Skeletal muscle tissue (tissue), 4 donors: Measurements from ENCODE around the gene AMMECR1L. TPM values are rescaled to one million over a fixed set of nuclear protein-coding genes. Genes with fewer than 3 reads are reported as not detected.
A peak's percentile ranks its signal among the peaks of the same experiment; 100 is the strongest.
"Not testable (repeated sequence)": the region's sequence is repeated elsewhere in the genome, so short reads cannot be mapped to it uniquely, and the experiment has no call there.

Source experiments
- H3K27ac ChIP-seq: one replicate; pipeline ENCODE4 v1.7.0; 2013; ENCODE audit warnings: mild to moderate bottlenecking, low read depth, low read length, inconsistent platforms
- H3K27me3 ChIP-seq, 3 donors: one replicate each; pipeline ENCODE4 v1.7.0; 2013; ENCODE audit warnings: low read length in 3 of 3; ENCODE audit not compliant: control insufficient read depth in 3 of 3, insufficient read depth in 3 of 3
- H3K36me3 ChIP-seq, 3 donors: one replicate each; pipeline ENCODE4 v1.7.0; 2013; ENCODE audit warnings: low read length in 3 of 3; ENCODE audit not compliant: control insufficient read depth in 3 of 3, insufficient read depth in 3 of 3
- H3K4me1 ChIP-seq, 3 donors: one replicate each; pipeline ENCODE4 v1.7.0; 2013; ENCODE audit warnings: low read length in 3 of 3, mild to moderate bottlenecking in 3 of 3; ENCODE audit not compliant: control insufficient read depth in 3 of 3, insufficient read depth in 3 of 3
- H3K4me3 ChIP-seq, 3 donors: one replicate each; pipeline ENCODE4 v1.7.0; 2013; ENCODE audit warnings: low read length in 3 of 3
- H3K9ac ChIP-seq, 3 donors: one replicate each; pipeline ENCODE4 v1.7.0; 2013; ENCODE audit warnings: low read length in 3 of 3, mild to moderate bottlenecking in 3 of 3, moderate library complexity in 2 of 3, low read depth in 1 of 3
- H3K9me3 ChIP-seq, 3 donors: one replicate each; pipeline ENCODE4 v1.7.0; 2013; ENCODE audit warnings: low read length in 3 of 3; ENCODE audit not compliant: control insufficient read depth in 3 of 3
- total RNA-seq: library from RNA; depleted of rRNA; stranded (reverse); fragments of >200 nt; gene quantifications from one replicate; pipeline ENCODE4 v1.2.3, GENCODE V29; 2014
- donor health status: Osteomylitis.

The AMMECR1L gene
- total RNA-seq, 1 donor from 2014 or later, result 9.9 TPM

DNA sequence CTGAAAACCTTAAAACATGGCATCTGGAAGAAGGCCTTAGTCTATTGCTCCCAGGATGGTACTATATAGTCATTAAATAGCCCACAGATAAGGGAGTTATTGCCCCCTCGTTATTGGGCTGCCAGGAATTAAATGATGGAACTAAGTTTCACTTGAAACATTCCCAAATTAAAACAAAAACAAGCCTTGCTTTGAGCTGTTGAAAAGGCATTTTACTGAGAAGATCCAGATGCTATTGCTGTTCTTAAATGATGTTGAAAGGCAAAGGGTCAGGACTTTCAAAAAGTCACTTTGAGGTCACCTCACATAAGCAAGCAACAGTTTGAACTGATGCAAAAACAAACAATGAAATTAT, 2.0 kb upstream of the AMMECR1L start:
- peaks cover 3 to 7% (median 7%) of the 10 kb centered on the region in 3 donors for H3K36me3 ChIP-seq
- peak overlapping the region; percentile 80 for H3K27ac ChIP-seq
- H3K9ac ChIP-seq, result peak overlapping the region; percentile 13 to 75 (median 72)
- H3K4me1 ChIP-seq, result peaks cover 21 to 24% (median 24%) of the 10 kb centered on the region in 3 donors
- H3K4me3 ChIP-seq, result peak overlapping the region in 2 of 3 donors; percentile 34 to 37
- H3K27me3 ChIP-seq, result no peaks in the 10 kb centered on the region
- no peaks in the 10 kb centered on the region for H3K9me3 ChIP-seq

- no peaks in the 10 kb centered on the region for H3K9me3 ChIP-seq
- peak overlapping the region; percentile 34 to 49 (median 37) for H3K4me3 ChIP-seq
- H3K4me1 ChIP-seq, result peaks cover 21 to 24% (median 24%) of the 10 kb centered on the region in 3 donors
- peaks cover 3 to 12% (median 9%) of the 10 kb centered on the region in 3 donors for H3K36me3 ChIP-seq
- peak overlapping the region; percentile 13 to 75 (median 72) for H3K9ac ChIP-seq
- peak overlapping the region; percentile 80 for H3K27ac ChIP-seq
- no peaks in the 10 kb centered on the region for H3K27me3 ChIP-seq
Measured at GRCh38 chr2:127887082-127887775, 1.5 kb upstream of the AMMECR1L start.

GRCh38 chr2:127886593-127886935, 808 bp upstream of the AMMECR1L start:
- Histone ChIP-seq H3K36me3 (peaks cover 3 to 12% (median 9%) of the 10 kb centered on the region in 3 donors), H3K9ac (peak overlapping the region; percentile 72 to 76 (median 74)), H3K4me1 (peaks cover 21 to 24% (median 24%) of the 10 kb centered on the region in 3 donors), H3K27ac (peak overlapping the region; percentile 80), H3K4me3 (peak overlapping the region; percentile 63 to 74 (median 73))
- not testable (repeated sequence) for H3K9me3 ChIP-seq, H3K27me3 ChIP-seq

DNA sequence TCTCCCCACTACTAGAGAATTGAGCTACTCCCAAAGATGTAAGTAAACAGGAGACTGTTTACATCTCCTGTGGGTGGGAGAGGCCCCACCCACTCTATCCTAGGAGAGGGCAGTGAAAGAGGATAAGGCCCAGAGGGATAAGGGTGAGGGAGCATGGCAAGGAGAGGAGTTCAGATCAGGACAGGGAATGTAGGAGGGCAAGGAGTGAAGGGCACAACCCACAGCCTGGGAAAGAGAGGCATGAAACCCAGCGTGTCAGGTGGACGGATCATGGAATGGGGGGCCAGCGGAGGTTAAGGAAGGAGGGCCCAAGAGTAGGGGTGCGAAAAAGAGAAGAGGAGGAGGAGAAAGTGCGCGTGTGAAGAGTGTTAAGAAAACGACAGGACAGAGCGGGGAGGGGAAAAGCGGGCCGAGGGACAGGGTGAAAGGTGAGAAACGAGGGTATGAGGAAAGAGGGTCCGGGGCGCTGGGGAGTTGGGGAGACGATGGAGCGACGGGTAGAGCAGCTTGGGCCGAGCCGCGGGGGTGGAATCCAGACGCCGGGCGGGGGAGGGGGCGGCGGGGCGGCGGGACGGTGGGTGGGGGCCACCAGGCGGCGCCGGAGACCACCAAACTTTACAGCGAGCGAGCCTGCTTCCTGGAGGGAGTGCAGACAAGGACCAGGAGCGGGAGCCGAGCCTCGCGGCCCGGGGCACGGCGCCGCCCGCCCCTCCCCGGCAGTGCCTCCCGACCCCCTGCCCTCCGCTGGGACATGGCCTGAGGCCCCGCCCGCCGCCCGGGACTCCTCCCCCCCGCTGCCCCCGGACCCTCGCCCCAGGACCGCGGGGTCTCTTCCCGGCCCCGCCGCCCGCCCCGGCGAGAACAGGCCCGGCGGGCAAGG, 655 bp downstream of the AMMECR1L start:
- H3K4me3 ChIP-seq, result peak overlapping the region; percentile 63 to 69 (median 67)
- peaks cover 3 to 20% (median 14%) of the 10 kb centered on the region in 3 donors for H3K36me3 ChIP-seq
- H3K9me3 ChIP-seq, H3K27me3 ChIP-seq: not testable (repeated sequence)
- peaks cover 21 to 27% (median 24%) of the 10 kb centered on the region in 3 donors for H3K4me1 ChIP-seq
- H3K27ac ChIP-seq, result peak overlapping the region; percentile 56
- peak overlapping the region; percentile 48 to 73 (median 60) for H3K9ac ChIP-seq

GRCh38 chr2:127884436-127884835, 1.3 kb downstream of the AMMECR1L start:
- H3K27ac ChIP-seq, result peak overlapping the region; percentile 56
- H3K4me1 ChIP-seq, result peaks cover 21 to 27% (median 24%) of the 10 kb centered on the region in 3 donors
- H3K9me3 ChIP-seq, result no peaks in the 10 kb centered on the region
- peaks cover 7 to 20% (median 14%) of the 10 kb centered on the region in 3 donors for H3K36me3 ChIP-seq
- H3K27me3 ChIP-seq, result no peaks in the 10 kb centered on the region
- H3K4me3 ChIP-seq, result peak overlapping the region; percentile 63 to 69 (median 67)
- peak overlapping the region; percentile 48 to 73 (median 60) for H3K9ac ChIP-seq

DNA sequence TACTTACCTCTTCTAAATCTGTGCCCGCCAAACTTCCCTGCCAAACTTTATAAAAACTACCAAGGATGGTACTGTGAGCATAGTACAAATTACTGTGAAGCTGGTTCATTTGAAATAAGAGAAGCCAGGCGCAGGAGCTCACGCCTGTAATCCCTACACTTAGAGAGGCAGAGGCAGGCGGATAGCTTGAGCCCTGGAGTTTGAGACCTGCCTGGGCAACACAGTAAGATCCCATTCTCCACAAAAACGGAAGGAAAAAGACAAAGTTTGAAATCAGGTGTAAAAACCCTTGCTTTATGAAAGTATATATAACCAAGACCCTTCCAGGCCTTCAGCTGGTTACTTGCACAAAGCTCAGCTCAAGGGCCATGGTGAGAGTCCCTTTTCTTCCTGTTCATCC, 5.9 kb downstream of the AMMECR1L start:
- Histone ChIP-seq H3K9me3 (no peaks in the 10 kb centered on the region), H3K4me1 (peaks cover 9 to 14% (median 14%) of the 10 kb centered on the region in 3 donors), H3K36me3 (peaks cover 7 to 20% (median 14%) of the 10 kb centered on the region in 3 donors), H3K9ac (no peak overlapping the region), H3K27me3 (no peaks in the 10 kb centered on the region), H3K4me3 (no peak overlapping the region), H3K27ac (no peak overlapping the region)

GRCh38 chr2:127877626-127878025, 8.1 kb downstream of the AMMECR1L start:
- Histone ChIP-seq H3K9ac (no peak overlapping the region), H3K27ac (no peak overlapping the region), H3K27me3 (no peaks in the 10 kb centered on the region), H3K36me3 (peaks cover 17 to 22% (median 19%) of the 10 kb centered on the region in 3 donors), H3K4me3 (no peak overlapping the region), H3K4me1 (peaks cover 5 to 12% (median 8%) of the 10 kb centered on the region in 3 donors), H3K9me3 (no peaks in the 10 kb centered on the region)

DNA sequence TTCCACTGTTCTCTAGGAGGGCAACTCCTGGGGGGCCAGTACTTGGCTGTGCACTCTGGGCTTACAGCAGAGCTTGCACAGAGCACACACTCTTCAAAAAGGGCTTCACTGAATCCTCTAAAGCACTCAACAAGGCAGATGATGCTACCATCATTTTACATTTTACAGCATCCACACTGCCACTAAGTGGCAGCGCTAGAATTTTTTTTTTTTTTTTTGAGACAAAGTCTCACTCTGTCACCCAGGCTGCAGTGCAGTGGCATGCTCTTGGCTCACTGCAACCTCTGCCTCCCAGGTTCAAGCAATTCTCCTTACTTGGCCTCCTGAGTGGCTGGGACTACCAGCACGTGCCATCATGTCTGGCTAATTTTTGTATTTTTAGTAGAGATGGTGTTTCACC, 8.6 kb downstream of the AMMECR1L start:
- Histone ChIP-seq H3K4me1 (peaks cover 5 to 12% (median 8%) of the 10 kb centered on the region in 3 donors), H3K27ac (no peak overlapping the region), H3K9ac (no peak overlapping the region), H3K9me3 (no peaks in the 10 kb centered on the region), H3K36me3 (peaks cover 20 to 21% (median 21%) of the 10 kb centered on the region in 3 donors), H3K4me3 (no peak overlapping the region), H3K27me3 (no peaks in the 10 kb centered on the region)

DNA sequence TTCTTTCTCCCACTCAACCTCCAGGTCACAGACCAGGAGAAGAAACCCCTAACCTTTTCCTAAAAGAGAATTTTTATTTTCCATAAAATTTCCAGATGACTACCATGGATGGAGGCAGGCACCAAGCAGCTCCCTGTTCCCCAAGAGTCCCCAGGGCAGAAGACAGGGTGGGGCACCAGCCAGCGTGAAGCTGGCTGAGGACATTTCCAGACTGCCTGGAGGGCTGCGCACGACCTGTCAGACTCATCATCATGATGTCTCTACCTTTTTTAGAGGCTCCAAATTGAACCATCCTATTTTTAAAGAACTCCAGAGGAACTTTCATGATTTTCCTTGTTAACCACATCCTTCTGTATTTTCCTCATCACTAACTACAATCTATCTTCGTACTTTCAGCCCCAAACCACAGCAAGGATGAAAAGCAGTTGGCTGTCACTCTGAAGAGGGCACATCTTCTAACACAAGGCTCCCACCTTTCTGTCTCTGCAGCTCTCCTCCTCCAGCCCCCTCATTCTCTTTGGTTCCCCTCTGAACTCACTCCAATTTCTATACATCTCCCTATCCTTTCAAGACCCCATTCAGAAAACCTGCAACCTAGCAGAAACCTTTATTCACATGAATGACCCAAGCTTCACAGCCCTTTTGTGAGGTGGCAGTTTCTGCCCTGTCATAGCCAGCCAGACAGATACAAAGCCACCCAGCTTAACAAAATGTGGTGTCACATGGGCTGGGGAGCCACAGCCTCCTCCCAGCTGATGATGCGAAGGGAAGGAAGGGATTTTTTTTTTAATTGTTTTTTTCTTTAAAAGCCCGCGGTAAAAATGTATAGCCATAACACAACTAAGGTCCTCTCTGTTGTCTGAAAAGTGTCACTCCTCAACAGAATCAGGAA, 11.1 kb downstream of the AMMECR1L start:
- Histone ChIP-seq H3K9me3 (no peaks in the 10 kb centered on the region), H3K36me3 (peaks cover 17 to 21% (median 20%) of the 10 kb centered on the region in 3 donors), H3K27me3 (no peaks in the 10 kb centered on the region), H3K4me3 (no peak overlapping the region), H3K27ac (no peak overlapping the region), H3K4me1 (peaks cover 5 to 9% (median 8%) of the 10 kb centered on the region in 3 donors), H3K9ac (no peak overlapping the region)
